ENCODE measurements around the gene RAB13. TPM values are rescaled to one million over a fixed set of nuclear protein-coding genes. Genes with fewer than 3 reads are reported as not detected.

The RAB13 gene
- total and polyA plus RNA-seq, 2 of the 13 experiments (the other 11 are each of a cell fraction or from before 2014, with no cell fraction given), result 15.9 to 24.7 TPM

- TF ChIP-seq MAX (IDR thresholded peaks at IDR 0.05) (peak; percentile 56; the same call in 1 of the 2 replicates), RARA (CRISPR knock-in tag; IDR thresholded peaks at IDR 0.05) (peak; percentile 27; the same call in 1 of the 2 replicates), MIER3 (CRISPR knock-in tag; IDR thresholded peaks at IDR 0.05; ENCODE audit: borderline replicate concordance) (0 out of 2 replicates have a peak, but pooled peaks have one; percentile 44), PHF20 (CRISPR knock-in tag; IDR thresholded peaks at IDR 0.05) (peak; percentile 52; the same call in 1 of the 2 replicates), ZGPAT (CRISPR knock-in tag; IDR thresholded peaks at IDR 0.05) (peak; percentile 26; the same call in 1 of the 2 replicates), ZFX (CRISPR knock-in tag; IDR thresholded peaks at IDR 0.05; ENCODE audit: low read depth) (peak; percentile 48), ZFP41 (CRISPR knock-in tag; IDR thresholded peaks at IDR 0.05; ENCODE audit: borderline replicate concordance) (0 out of 2 replicates have a peak, but pooled peaks have one; percentile 60), ZNF12 (CRISPR knock-in tag; IDR thresholded peaks at IDR 0.05) (no peak), LCORL (IDR thresholded peaks at IDR 0.05) (no peak), LCORL (CRISPR knock-in tag; IDR thresholded peaks at IDR 0.05) (peak; percentile 35; the same call in 1 of the 2 replicates), ARID4A (CRISPR knock-in tag; IDR thresholded peaks at IDR 0.05; ENCODE audit: borderline replicate concordance) (peak; percentile 49), POLR2G (IDR thresholded peaks at IDR 0.05; ENCODE audit: low read depth, low read length) (peak; percentile 57), MXI1 (IDR thresholded peaks at IDR 0.05; ENCODE audit: borderline replicate concordance, low read depth, low read length) (no peak; the same call in 2 of the 3 replicates)
- TF ChIP-seq, protein P1, sequence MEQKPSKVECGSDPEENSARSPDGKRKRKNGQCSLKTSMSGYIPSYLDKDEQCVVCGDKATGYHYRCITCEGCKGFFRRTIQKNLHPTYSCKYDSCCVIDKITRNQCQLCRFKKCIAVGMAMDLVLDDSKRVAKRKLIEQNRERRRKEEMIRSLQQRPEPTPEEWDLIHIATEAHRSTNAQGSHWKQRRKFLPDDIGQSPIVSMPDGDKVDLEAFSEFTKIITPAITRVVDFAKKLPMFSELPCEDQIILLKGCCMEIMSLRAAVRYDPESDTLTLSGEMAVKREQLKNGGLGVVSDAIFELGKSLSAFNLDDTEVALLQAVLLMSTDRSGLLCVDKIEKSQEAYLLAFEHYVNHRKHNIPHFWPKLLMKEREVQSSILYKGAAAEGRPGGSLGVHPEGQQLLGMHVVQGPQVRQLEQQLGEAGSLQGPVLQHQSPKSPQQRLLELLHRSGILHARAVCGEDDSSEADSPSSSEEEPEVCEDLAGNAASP (CRISPR knock-in tag; IDR thresholded peaks at IDR 0.05; ENCODE audit: borderline replicate concordance), result 0 out of 2 replicates have a peak, but pooled peaks have one; percentile 35
- TF ChIP-seq, protein P2, sequence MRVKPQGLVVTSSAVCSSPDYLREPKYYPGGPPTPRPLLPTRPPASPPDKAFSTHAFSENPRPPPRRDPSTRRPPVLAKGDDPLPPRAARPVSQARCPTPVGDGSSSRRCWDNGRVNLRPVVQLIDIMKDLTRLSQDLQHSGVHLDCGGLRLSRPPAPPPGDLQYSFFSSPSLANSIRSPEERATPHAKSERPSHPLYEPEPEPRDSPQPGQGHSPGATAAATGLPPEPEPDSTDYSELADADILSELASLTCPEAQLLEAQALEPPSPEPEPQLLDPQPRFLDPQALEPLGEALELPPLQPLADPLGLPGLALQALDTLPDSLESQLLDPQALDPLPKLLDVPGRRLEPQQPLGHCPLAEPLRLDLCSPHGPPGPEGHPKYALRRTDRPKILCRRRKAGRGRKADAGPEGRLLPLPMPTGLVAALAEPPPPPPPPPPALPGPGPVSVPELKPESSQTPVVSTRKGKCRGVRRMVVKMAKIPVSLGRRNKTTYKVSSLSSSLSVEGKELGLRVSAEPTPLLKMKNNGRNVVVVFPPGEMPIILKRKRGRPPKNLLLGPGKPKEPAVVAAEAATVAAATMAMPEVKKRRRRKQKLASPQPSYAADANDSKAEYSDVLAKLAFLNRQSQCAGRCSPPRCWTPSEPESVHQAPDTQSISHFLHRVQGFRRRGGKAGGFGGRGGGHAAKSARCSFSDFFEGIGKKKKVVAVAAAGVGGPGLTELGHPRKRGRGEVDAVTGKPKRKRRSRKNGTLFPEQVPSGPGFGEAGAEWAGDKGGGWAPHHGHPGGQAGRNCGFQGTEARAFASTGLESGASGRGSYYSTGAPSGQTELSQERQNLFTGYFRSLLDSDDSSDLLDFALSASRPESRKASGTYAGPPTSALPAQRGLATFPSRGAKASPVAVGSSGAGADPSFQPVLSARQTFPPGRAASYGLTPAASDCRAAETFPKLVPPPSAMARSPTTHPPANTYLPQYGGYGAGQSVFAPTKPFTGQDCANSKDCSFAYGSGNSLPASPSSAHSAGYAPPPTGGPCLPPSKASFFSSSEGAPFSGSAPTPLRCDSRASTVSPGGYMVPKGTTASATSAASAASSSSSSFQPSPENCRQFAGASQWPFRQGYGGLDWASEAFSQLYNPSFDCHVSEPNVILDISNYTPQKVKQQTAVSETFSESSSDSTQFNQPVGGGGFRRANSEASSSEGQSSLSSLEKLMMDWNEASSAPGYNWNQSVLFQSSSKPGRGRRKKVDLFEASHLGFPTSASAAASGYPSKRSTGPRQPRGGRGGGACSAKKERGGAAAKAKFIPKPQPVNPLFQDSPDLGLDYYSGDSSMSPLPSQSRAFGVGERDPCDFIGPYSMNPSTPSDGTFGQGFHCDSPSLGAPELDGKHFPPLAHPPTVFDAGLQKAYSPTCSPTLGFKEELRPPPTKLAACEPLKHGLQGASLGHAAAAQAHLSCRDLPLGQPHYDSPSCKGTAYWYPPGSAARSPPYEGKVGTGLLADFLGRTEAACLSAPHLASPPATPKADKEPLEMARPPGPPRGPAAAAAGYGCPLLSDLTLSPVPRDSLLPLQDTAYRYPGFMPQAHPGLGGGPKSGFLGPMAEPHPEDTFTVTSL (CRISPR knock-in tag; IDR thresholded peaks at IDR 0.05; ENCODE audit: borderline replicate concordance), result no peak
Measured at GRCh38 chr1:153945795-153946621, 40.1 kb downstream of the RAB13 start (continued).
